ENCODE data around the gene ANKRD33B.

ANKRD33B gene

DNA sequence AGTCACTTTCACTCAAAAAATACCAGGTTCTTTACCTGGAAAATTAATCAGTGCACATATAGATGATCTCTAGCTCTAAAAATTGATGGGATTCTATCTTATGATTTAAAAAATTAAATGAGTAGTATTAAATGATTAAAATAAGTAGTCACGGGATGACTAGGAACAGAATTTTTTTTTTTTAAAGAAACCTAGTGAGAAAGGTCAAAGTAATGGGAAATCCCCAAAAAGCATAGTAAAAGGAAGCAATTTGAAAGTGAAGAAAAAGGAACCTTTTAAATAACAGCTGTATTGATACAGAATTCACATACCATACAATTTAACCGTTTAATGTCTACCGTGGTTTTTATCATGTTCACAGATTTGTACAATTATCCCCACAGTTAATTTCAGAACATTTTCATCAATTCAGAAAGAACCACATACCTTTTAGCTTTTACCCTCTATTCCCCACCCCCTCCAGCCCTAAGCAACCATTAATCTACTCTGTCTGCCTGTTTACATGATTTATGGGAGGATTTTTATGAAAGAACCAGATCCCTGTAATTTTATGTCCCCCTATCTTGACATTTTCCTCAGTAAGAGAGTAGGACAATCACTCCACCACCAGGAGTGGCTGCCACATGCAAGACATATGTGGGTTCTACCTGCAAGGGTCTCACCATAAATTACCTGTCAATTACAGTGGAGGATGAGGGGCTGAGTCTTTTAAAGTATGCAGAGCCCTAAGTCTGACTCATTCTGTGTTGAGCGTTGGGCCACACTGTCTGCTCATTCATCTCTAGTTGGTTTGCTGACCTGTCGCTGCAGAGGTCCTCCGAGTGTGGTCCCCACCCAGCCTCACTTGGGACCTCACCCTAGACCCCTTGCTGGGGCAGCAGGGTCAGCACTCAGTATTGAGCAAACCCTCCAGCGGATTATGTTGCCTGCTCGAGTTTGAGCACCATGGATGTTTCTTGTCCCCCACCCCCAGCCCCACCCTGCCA, 16.0 kb downstream of the ANKRD33B start:
- DNase-seq (ENCODE audit: low spot score) = no peak

GRCh38 chr5:10580531-10581423, 16.9 kb downstream of the ANKRD33B start:
- no peak for DNase-seq (ENCODE audit: low spot score)

DNA sequence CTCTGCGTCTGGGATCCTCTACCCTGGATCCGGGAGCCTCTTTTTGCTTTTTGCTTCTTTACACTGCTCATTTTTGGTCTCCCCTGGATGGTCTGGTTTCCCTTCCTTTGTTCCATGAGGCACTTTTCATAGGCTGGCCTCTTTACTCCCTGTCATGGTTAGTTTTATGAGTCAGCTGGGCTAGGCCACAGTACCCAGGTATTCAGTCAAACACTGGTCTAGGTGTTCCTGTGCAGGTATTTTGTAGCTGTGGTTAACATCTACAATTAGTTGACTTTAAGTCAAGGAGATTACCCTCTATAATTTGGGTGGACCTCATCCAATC, 17.5 kb downstream of the ANKRD33B start:
- no peak for DNase-seq (ENCODE audit: low spot score)

GRCh38 chr5:10581867-10582511, 18.1 kb downstream of the ANKRD33B start:
- no peak for DNase-seq (ENCODE audit: low spot score)

DNA sequence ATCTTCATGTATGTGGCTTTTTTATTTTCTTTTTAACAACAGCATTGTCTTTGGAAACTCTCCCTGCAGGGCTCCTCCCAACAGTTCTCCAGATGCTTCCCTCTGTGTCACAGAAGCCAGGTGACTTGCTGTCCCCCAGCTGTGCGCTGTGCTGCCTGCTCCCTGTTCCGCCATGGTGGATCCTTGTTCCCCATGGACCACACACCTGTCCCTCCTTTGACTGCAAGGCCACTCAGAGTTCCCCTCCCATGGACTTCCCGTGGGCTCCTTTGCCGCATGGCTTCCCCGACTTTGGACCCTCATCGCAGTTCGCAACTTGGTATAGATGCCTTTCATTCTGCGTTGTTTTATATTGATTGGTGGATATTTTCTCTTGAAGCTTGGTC, 18.6 kb downstream of the ANKRD33B start:
- DNase-seq (ENCODE audit: low spot score) = no peak

- peak; percentile 26 for DNase-seq (ENCODE audit: low spot score)
Measured at GRCh38 chr5:10583663-10584572, 20.0 kb downstream of the ANKRD33B start.

- DNase-seq (ENCODE audit: low spot score) = no peak
Measured at GRCh38 chr5:10584714-10585517, 21.0 kb downstream of the ANKRD33B start.

- DNase-seq (ENCODE audit: low spot score) = no peak
Measured at GRCh38 chr5:10585518-10585915, 21.6 kb downstream of the ANKRD33B start.

- DNase-seq (ENCODE audit: low spot score) = peak; percentile 48
Measured at GRCh38 chr5:10586008-10586407, 22.1 kb downstream of the ANKRD33B start.

DNA sequence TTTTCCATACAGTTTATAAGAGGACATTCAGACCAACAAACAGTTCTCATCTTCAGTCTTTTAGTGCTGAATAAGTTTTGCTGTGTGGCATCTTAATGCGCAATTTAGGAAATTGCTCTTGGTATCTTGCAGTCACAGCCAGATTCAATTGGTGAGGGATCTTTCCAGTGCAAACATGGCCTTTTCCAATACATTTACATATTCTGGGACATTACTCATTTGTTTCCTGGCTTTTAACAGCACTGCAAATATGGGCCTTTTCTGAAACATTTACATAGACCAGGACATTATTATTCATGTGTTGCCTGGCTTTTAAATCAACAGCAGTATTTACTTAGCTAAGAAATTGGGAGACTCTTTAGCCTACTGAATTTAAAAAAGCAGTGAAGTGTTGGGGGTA, 22.7 kb downstream of the ANKRD33B start:
- no peak for DNase-seq (ENCODE audit: low spot score)

DNA sequence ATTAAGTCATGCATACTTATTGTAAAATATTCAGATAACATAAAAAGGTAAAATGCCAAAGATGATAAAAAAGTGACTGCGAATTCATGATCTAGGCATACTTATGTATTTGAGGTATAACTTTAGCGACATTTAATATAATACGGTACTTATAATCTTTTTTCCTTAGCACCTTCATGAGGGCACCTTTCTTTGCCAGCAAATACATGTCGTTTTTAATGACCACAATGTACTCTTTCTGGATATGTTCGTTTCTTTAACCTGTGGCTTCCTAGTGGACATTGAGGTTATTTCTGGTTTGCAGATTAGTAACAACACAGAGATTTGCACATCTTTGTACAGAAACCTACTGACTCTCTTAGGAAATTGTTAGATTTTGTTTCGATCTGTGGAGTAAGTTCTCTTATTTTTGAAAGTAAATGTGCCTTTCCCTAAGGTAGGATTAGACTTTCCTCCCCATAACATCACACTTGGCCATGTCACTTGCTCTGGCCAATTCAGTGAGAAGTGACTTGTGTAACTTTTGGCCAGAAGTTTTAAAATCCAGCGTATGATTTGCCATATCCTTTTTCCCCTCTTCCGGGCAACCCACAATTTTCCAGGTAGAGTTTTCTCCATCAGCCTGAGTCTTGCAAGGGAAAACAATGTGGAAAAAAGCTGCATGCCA, 24.4 kb downstream of the ANKRD33B start:
- DNase-seq (ENCODE audit: low spot score) = no peak

- DNase-seq (ENCODE audit: low spot score) = no peak
Measured at GRCh38 chr5:10588779-10589447, 25.0 kb downstream of the ANKRD33B start.

DNA sequence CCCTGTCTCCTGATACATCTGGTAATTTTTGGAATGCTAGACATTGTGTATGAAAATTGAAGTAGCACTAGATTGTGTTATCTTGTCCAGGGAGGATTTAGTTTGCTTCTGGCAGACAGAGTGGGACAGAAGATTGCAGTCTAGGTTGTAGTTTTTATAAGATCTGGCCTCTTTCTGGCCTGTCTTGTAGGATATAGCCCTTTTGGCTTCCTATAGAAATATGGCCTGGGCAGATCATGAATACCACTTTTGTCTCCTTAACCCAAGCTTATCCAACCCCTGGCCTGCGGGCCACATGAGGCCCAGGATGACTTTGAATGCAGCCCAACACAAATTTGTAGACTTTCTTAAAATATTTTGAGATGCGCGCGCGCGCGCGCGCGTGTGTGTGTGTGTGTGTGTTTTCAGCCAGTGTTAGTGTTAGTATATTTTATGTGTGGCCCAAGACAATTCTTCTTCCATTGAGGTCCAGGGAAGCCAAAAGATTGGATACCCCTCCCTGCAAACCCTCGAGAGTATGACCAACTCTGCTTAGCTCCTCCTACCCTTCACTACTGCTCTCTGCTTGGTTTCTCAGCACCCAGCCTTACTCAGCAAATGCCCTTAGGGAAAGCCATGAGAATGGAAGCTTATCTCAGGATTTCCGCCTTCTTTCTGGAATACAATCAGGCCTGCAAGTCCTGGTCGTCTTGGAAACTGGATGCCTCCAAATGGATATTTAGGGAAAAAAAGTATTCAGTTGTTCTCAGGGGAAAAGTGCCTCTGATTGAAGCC, 26.5 kb downstream of the ANKRD33B start:
- DNase-seq (ENCODE audit: low spot score) = no peak

- DNase-seq (ENCODE audit: low spot score) = no peak
Measured at GRCh38 chr5:10591159-10591558, 27.3 kb downstream of the ANKRD33B start.

DNA sequence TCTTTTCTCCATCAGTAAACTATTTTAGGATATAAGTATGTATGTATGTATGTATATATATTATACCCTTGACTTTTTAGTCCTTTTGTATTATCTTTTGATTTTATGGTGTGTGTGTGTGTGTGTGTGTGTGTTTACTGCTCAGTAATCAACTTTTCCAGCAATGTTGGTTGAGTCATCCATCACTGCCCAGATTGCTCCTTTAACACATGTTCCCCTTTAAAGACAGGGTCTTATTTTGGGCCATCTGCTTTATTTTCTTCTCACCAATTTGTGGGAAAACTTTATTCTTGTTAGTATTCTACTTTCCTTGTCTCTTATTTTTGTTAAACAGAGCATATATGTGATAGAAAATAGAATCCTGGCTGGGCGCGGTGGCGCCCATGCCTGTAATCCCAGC, 28.1 kb downstream of the ANKRD33B start:
- no peak for DNase-seq (ENCODE audit: low spot score)

- DNase-seq (ENCODE audit: low spot score) = no peak
Measured at GRCh38 chr5:10592601-10593000, 28.7 kb downstream of the ANKRD33B start.

DNA sequence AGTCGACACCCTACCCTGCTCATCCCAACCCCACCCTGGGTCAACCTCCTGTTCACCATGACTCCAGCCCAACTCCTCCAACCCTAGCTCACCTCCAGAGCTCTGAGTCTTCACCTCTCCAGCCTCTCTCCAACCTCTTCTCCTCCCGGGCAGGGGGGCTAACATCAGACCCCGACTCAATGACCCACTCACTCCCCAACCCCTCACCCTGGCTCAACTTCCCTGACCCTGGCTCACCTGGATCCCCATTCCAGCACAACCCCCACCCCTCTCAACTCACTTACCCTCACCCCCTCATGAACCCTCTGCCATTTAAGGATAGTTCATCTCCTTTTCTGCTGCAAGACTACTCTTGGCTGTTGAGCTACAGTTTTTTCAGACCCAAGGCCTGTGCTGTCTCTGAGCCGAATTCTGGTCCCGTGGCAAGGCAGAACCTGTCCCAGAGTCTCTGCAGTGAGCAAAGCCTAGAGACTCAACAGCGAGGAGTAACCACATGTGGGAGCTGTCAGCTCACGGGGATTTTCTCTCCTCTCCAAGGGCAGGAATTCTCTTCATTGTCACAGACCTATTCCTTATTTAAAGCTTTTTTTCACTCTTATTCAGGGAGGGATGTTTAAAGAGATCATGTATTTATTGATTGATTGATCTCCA, 29.8 kb downstream of the ANKRD33B start:
- DNase-seq (ENCODE audit: low spot score) = no peak

DNA sequence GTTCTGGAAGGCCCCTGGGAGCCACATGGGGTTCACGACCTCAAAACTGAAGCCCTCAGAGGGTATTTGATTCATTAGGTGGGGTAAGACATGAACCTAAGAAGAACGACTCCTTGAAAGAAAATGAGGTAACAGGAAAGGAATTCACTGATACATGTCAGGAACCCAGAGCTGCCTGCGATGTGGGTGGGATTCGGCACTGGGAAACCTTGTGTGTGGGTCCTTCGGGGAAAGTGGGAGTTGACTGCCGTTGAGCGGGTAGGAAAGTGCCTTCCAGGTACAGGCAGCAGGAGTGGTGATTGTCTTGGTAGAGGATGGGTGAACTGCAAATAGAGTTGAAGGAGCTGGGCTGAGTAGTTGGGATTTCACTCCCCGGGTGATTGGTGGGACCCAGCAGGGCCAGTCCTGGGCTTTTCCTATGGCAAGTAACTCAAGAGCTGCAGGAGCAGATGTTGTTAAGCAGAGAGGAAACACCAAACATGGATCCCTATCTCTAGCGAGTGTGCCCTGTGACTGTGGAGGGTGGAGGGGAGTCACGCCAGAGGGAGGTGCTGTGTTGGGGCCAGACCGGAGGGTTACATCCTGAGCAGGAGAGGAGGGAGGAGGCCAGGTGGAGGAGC, 30.8 kb downstream of the ANKRD33B start:
- peak; percentile 60 for DNase-seq (ENCODE audit: low spot score)
